ENCODE data around the gene SLC37A1.

- TF ChIP-seq NR2F2 (IDR thresholded peaks at IDR 0.05; ENCODE audit: borderline replicate concordance, low read depth), result no peak
- TF ChIP-seq POLR2AphosphoS5 (IDR thresholded peaks at IDR 0.05; ENCODE audit: low read depth, low read length), result no peak
- TF ChIP-seq, protein P1, sequence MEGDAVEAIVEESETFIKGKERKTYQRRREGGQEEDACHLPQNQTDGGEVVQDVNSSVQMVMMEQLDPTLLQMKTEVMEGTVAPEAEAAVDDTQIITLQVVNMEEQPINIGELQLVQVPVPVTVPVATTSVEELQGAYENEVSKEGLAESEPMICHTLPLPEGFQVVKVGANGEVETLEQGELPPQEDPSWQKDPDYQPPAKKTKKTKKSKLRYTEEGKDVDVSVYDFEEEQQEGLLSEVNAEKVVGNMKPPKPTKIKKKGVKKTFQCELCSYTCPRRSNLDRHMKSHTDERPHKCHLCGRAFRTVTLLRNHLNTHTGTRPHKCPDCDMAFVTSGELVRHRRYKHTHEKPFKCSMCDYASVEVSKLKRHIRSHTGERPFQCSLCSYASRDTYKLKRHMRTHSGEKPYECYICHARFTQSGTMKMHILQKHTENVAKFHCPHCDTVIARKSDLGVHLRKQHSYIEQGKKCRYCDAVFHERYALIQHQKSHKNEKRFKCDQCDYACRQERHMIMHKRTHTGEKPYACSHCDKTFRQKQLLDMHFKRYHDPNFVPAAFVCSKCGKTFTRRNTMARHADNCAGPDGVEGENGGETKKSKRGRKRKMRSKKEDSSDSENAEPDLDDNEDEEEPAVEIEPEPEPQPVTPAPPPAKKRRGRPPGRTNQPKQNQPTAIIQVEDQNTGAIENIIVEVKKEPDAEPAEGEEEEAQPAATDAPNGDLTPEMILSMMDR (CRISPR knock-in tag; IDR thresholded peaks at IDR 0.05), result no peak
- TF ChIP-seq ISX (CRISPR knock-in tag; conservative IDR thresholded peaks at IDR 0.05), result no peak
- TF ChIP-seq CHD4 (IDR thresholded peaks at IDR 0.05; ENCODE audit: borderline replicate concordance, low read length), result no peak
- no peak for TF ChIP-seq TCF7L2 (IDR thresholded peaks at IDR 0.05; ENCODE audit: low read depth, low read length)
- TF ChIP-seq MAX (IDR thresholded peaks at IDR 0.05), result no peak
- TF ChIP-seq ZNF850 (CRISPR knock-in tag; conservative IDR thresholded peaks at IDR 0.05), result no peak
- TF ChIP-seq, protein P2, sequence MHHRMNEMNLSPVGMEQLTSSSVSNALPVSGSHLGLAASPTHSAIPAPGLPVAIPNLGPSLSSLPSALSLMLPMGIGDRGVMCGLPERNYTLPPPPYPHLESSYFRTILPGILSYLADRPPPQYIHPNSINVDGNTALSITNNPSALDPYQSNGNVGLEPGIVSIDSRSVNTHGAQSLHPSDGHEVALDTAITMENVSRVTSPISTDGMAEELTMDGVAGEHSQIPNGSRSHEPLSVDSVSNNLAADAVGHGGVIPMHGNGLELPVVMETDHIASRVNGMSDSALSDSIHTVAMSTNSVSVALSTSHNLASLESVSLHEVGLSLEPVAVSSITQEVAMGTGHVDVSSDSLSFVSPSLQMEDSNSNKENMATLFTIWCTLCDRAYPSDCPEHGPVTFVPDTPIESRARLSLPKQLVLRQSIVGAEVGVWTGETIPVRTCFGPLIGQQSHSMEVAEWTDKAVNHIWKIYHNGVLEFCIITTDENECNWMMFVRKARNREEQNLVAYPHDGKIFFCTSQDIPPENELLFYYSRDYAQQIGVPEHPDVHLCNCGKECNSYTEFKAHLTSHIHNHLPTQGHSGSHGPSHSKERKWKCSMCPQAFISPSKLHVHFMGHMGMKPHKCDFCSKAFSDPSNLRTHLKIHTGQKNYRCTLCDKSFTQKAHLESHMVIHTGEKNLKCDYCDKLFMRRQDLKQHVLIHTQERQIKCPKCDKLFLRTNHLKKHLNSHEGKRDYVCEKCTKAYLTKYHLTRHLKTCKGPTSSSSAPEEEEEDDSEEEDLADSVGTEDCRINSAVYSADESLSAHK (CRISPR knock-in tag; IDR thresholded peaks at IDR 0.05; ENCODE audit: borderline replicate concordance), result no peak
Measured at GRCh38 chr21:42496839-42497202, 16.8 kb upstream of the SLC37A1 start.

Data from HepG2 (cell line).